Stimulated activated CD8-positive, alpha-beta memory T cell treated with anti-CD3 and anti-CD28 coated beads, Interleukin-12 subunit alpha, Interleukin-12 subunit beta, amount 100 ng/mL, for 24 hours (primary cell): ENCODE measurements around the gene SCGB1A1.
"Not testable (repeated sequence)": the region's sequence is repeated elsewhere in the genome, so short reads cannot be mapped to it uniquely, and the experiment has no call there.

Experiments
- DNase-seq: peaks from one replicate; pipeline ENCODE4 v3.0.0-alpha.2; 2020; ENCODE audit errors: extremely low read depth

SCGB1A1 gene

GRCh38 chr11:62418733-62419132, at the start of gene SCGB1A1:
TSS of gene SCGB1A1 (plus strand) at chr11:62419033. CDS start at chr11:62419096, 63 bp downstream.
- no peak for DNase-seq

GRCh38 chr11:62370743-62371440, 47.9 kb upstream of the SCGB1A1 start:
- DNase-seq: no peak

GRCh38 chr11:62372871-62373270, 46.0 kb upstream of the SCGB1A1 start:
- no peak for DNase-seq

- no peak for DNase-seq
These were observed 45.2 kb upstream of the SCGB1A1 start for GRCh38 chr11:62373464-62374119.

GRCh38 chr11:62374801-62375200, 44.0 kb upstream of the SCGB1A1 start:
- DNase-seq: no peak

- DNase-seq: not testable (repeated sequence)
These were observed 40.3 kb upstream of the SCGB1A1 start for GRCh38 chr11:62378459-62379063.

- not testable (repeated sequence) for DNase-seq
These were observed 39.2 kb upstream of the SCGB1A1 start for GRCh38 chr11:62379586-62379985.

- DNase-seq: not testable (repeated sequence)
These were observed 38.0 kb upstream of the SCGB1A1 start for GRCh38 chr11:62380821-62381245.

GRCh38 chr11:62383822-62384221, 35.0 kb upstream of the SCGB1A1 start:
- no peak for DNase-seq

- DNase-seq: not testable (repeated sequence)
These were observed 32.8 kb upstream of the SCGB1A1 start for GRCh38 chr11:62386083-62386482.

GRCh38 chr11:62387381-62387780, 31.5 kb upstream of the SCGB1A1 start:
- DNase-seq: no peak

GRCh38 chr11:62388999-62389398, 29.8 kb upstream of the SCGB1A1 start:
- DNase-seq: no peak

- no peak for DNase-seq
These were observed 28.6 kb upstream of the SCGB1A1 start for GRCh38 chr11:62390237-62390636.

- DNase-seq: no peak
These were observed 28.1 kb upstream of the SCGB1A1 start for GRCh38 chr11:62390722-62391121.

GRCh38 chr11:62391642-62392425, 27.0 kb upstream of the SCGB1A1 start:
- DNase-seq: no peak

GRCh38 chr11:62392506-62392905, 26.3 kb upstream of the SCGB1A1 start:
- no peak for DNase-seq

- DNase-seq: no peak
These were observed 25.7 kb upstream of the SCGB1A1 start for GRCh38 chr11:62393061-62393611.

GRCh38 chr11:62393735-62394134, 25.1 kb upstream of the SCGB1A1 start:
- no peak for DNase-seq

- no peak for DNase-seq
These were observed 23.9 kb upstream of the SCGB1A1 start for GRCh38 chr11:62394825-62395538.

GRCh38 chr11:62395885-62396551, 22.8 kb upstream of the SCGB1A1 start:
- no peak for DNase-seq
